HEK293 (cell line): ENCODE measurements around the gene HMGB2.

Experiments used
- CTCF ChIA-PET: fragments of 350-600 bp; formaldehyde crosslinking; extraction: SDS; loops from one replicate; lab custom pipeline; 2021; ENCODE audit warnings: antibody characterized with exemption; lab: Yijun Ruan, JAX
- POLR2A ChIA-PET: fragments of 300-600 bp; formaldehyde crosslinking; extraction: SDS; loops from one replicate; lab custom pipeline; 2020; ENCODE audit warnings: antibody characterized with exemption, inconsistent platforms; lab: Yijun Ruan, JAX
- H3K27ac ChIP-seq: fragments of 200-500 bp; sonication (Bioruptor generic); 2 replicates; pipeline ENCODE4 v1.5.1; 2014; ENCODE audit warnings: low read depth, low read length, control low read depth, inconsistent platforms; ENCODE audit errors: extremely low read depth
- H3K36me3 ChIP-seq, 2 experiments: fragments of 200-500 bp in 1 of 2; sonication (Bioruptor generic) in 1 of 2; 1 replicate in 1 of 2; 2 replicates in 1 of 2; pipeline ENCODE4 v1.5.1; 2014 to 2017; ENCODE audit warnings: inconsistent platforms in 2 of 2, low read length in 2 of 2; ENCODE audit not compliant: control insufficient read depth in 2 of 2, insufficient read depth in 1 of 2
- H3K4me1 ChIP-seq: fragments of 200-500 bp; sonication (Bioruptor generic); 2 replicates; pipeline ENCODE4 v1.5.1; 2014; ENCODE audit warnings: mild to moderate bottlenecking, low read length, inconsistent platforms; ENCODE audit not compliant: control insufficient read depth, insufficient read depth
- H3K4me3 ChIP-seq: 2 replicates; pipeline ENCODE4 v1.5.1; 2011; ENCODE audit warnings: low read depth, mild to moderate bottlenecking, control low read depth, low read length, moderate library complexity
- H3K9me3 ChIP-seq: fragments of 200-500 bp; sonication (Bioruptor generic); 2 replicates; pipeline ENCODE4 v1.5.1; 2014; ENCODE audit warnings: low read depth, low read length, inconsistent platforms; ENCODE audit not compliant: control insufficient read depth, insufficient read depth
- ATF2 ChIP-seq: fragments of 450-650 bp; formaldehyde crosslinking; IDR thresholded peaks from 2 replicates; pipeline ENCODE4 v1.5.1; 2016; ENCODE audit warnings: missing biosample characterization, missing genetic modification characterization, low read depth
- EGR2 ChIP-seq: fragments of 450-650 bp; formaldehyde crosslinking; IDR thresholded peaks from 2 replicates; pipeline ENCODE4 v1.5.1; 2016; ENCODE audit warnings: low read depth, missing biosample characterization, missing genetic modification characterization
- PRDM4 ChIP-seq: fragments of 450-650 bp; formaldehyde crosslinking; IDR thresholded peaks from 2 replicates; pipeline ENCODE4 v1.5.1; 2017; ENCODE audit warnings: missing biosample characterization, missing genetic modification characterization
- SP3 ChIP-seq: fragments of 450-650 bp; formaldehyde crosslinking; IDR thresholded peaks from 2 replicates; pipeline ENCODE4 v1.5.1; 2016; ENCODE audit warnings: missing biosample characterization, missing genetic modification characterization
- SP7 ChIP-seq: fragments of 450-650 bp; formaldehyde crosslinking; IDR thresholded peaks from 2 replicates; pipeline ENCODE4 v1.5.1; 2016; ENCODE audit warnings: missing biosample characterization, missing genetic modification characterization
- ZBTB26 ChIP-seq: fragments of 450-650 bp; formaldehyde crosslinking; optimal IDR thresholded peaks from 2 replicates; pipeline ENCODE3; 2016; ENCODE audit warnings: missing biosample characterization, mild to moderate bottlenecking, missing genetic modification characterization
- ZNF155 ChIP-seq: fragments of 450-650 bp; formaldehyde crosslinking; IDR thresholded peaks from 2 replicates; pipeline ENCODE4 v1.5.1; 2016; ENCODE audit warnings: missing biosample characterization, missing genetic modification characterization
- ZNF2 ChIP-seq: fragments of 450-650 bp; formaldehyde crosslinking; IDR thresholded peaks from 2 replicates; pipeline ENCODE4 v1.5.1; 2016; ENCODE audit warnings: missing biosample characterization, missing genetic modification characterization
- ZNF366 ChIP-seq: fragments of 450-650 bp; formaldehyde crosslinking; conservative IDR thresholded peaks from 2 replicates; pipeline ENCODE4 v1.5.1; 2016; ENCODE audit warnings: missing biosample characterization, missing genetic modification characterization
- ZNF433 ChIP-seq: fragments of 450-650 bp; formaldehyde crosslinking; IDR thresholded peaks from 2 replicates; pipeline ENCODE4 v1.5.1; 2016; ENCODE audit warnings: missing biosample characterization, missing genetic modification characterization, low read depth
- ZNF513 ChIP-seq: fragments of 450-650 bp; IDR thresholded peaks from 2 replicates; pipeline ENCODE4 v1.5.1; 2018; ENCODE audit warnings: missing biosample characterization, missing genetic modification characterization
- ZNF529 ChIP-seq: fragments of 450-650 bp; formaldehyde crosslinking; IDR thresholded peaks from 2 replicates; pipeline ENCODE4 v1.5.1; 2017; ENCODE audit warnings: missing genetic modification characterization, missing biosample characterization; ENCODE audit not compliant: insufficient replicate concordance
- ZNF629 ChIP-seq: fragments of 450-650 bp; formaldehyde crosslinking; IDR thresholded peaks from 2 replicates; pipeline ENCODE4 v1.5.1; 2017; ENCODE audit warnings: missing biosample characterization, missing genetic modification characterization
- ZNF777 ChIP-seq: fragments of 450-650 bp; formaldehyde crosslinking; IDR thresholded peaks from 2 replicates; pipeline ENCODE4 v1.5.1; 2017; ENCODE audit warnings: missing biosample characterization, missing genetic modification characterization, borderline replicate concordance
- ZNF792 ChIP-seq: fragments of 450-650 bp; formaldehyde crosslinking; IDR thresholded peaks from 2 replicates; pipeline ENCODE4 v1.5.1; 2016; ENCODE audit warnings: missing biosample characterization, missing genetic modification characterization

HMGB2 gene

GRCh38 chr4:173332963-173333657 lies 1.0 kb downstream of the HMGB2 start:
- H3K36me3 ChIP-seq: peaks cover 29 to 50% of the 10 kb centered on the region in 2 experiments
- POLR2A ChIA-PET: interaction anchor here (0.9 to 4.5 kb wide), 6 partner anchors 11 to 158 kb away, joined by 6 to 246 read pairs (median 8); partner anchors contain the start of gene SAP30
- TF ChIP-seq ZNF792 (no peak), SP7 (tag by site-specific recombination) (no peak), ZNF155 (no peak), PRDM4 (tag by site-specific recombination) (no peak), ZNF529 (tag by site-specific recombination) (no peak), ZNF2 (no peak), SP3 (tag by site-specific recombination) (peak; percentile 42), ZBTB26 (tag by site-specific recombination) (peak; percentile 30)
- peak overlapping the region; percentile 99 for H3K4me3 ChIP-seq
- CTCF ChIA-PET: interaction anchor here (0.7 kb wide), 1 partner anchor 141 kb away, joined by 4 read pairs; no protein-coding TSS in a partner anchor
- H3K4me1 ChIP-seq: peaks cover 12% of the 10 kb centered on the region
- H3K27ac ChIP-seq: peak overlapping the region; percentile 99
- H3K9me3 ChIP-seq: no peaks in the 10 kb centered on the region

GRCh38 chr4:173332021-173332487 lies 2.1 kb downstream of the HMGB2 start:
- peak; percentile 38; the same call in 1 of the 2 replicates for TF ChIP-seq ZNF629 (tag by site-specific recombination)
- peak; percentile 100 for TF ChIP-seq ZNF513
- peak; percentile 28; the same call in 1 of the 2 replicates for TF ChIP-seq ZNF366 (tag by site-specific recombination)
- TF ChIP-seq ZNF777 (tag by site-specific recombination): no peak
- no peak for TF ChIP-seq EGR2
- no peak for TF ChIP-seq ZNF433
- TF ChIP-seq ATF2 (tag by site-specific recombination): no peak
- Histone ChIP-seq H3K27ac (no peak overlapping the region), H3K4me1 (peaks cover 12% of the 10 kb centered on the region), H3K36me3 (peaks cover 33 to 55% of the 10 kb centered on the region in 2 experiments), H3K4me3 (peak overlapping the region; percentile 99), H3K9me3 (no peaks in the 10 kb centered on the region)
- ChIA-PET POLR2A (interaction anchor here (4.2 kb wide), 1 partner anchor 38 kb away, joined by 38 read pairs; the partner anchor contains the start of gene SAP30), CTCF (interaction anchor here (1.1 kb wide), 1 partner anchor 162 kb away, joined by 3 read pairs; no protein-coding TSS in a partner anchor)
